Heart left ventricle (tissue), 13 donors: ENCODE measurements around the gene DNAAF3.

ENCODE experiments used
- CTCF ChIP-seq, 12 donors: fragments of 200-600 bp; sonication (generic) in 4 of 12; IDR thresholded peaks; one replicate each; pipeline versions ENCODE4 v1.5.0 to v1.8.0; 2018 to 2022; ENCODE audit warnings: antibody characterized with exemption in 12 of 12, mild to moderate bottlenecking in 5 of 12
- POLR2A ChIP-seq, 2 donors: fragments of 450-650 bp; IDR thresholded peaks; one replicate each; pipeline ENCODE4 v1.6.1; 2017; ENCODE audit warnings: antibody characterized with exemption in 2 of 2, mild to moderate bottlenecking in 2 of 2, moderate library complexity in 2 of 2
- donor health status: ischemic (EF 13 %, LVEDD 7.1; RV severe dilation, severe dysfunction).
- donor health status: DM: no; HTN: yes; CAD: no.
- donor health status: DM: no; HTN: no; CAD: no.
- donor health status: ischemic (EF 25% LVEDD 6.9; RV normal size, moderate dysfunction).
- donor health status: ischemic (EF 25% LVEDD 5.7; RV mildly dilated, moderate dysfunction).
- donor health status: ischemic (EF 35%, LVEDD 5.7; RV mildly dilated, moderate dysfunction).
- donor health status: nonischemic (EF 11% LVEDD 7.7; RV severe dilation, severe dysfunction).
- donor health status: DM: yes; HTN: yes; CAD: no.
- donor health status: PGD.
- donor health status: ischemic (EF 29% LVEDD 5.4; RV normal size, mild dysfunction).
- donor health status: nonischemic (EF 23%, LVEDD 6.1; RV moderate dilation, normal function).

- TF ChIP-seq CTCF (IDR thresholded peaks at IDR 0.05) (peak in 4 of 12 donors; percentile 23 to 43 (median 29)), POLR2A (IDR thresholded peaks at IDR 0.05) (no peak)
Measured at GRCh38 chr19:55132453-55133129, 33.8 kb downstream of the DNAAF3 start.
